GM18498 (cell line): ENCODE measurements around the gene POLR3E.

ENCODE experiments used
- ATAC-seq: cut with Tn5 transposase; IDR thresholded peaks from one replicate; pipeline ENCODE4 v1.9.1; 2021; ENCODE audit warnings: mild to moderate bottlenecking, moderate library complexity; ENCODE audit not compliant: unreplicated experiment

Gene POLR3E

GRCh38 chr16:22315979-22316378 is 18.8 kb downstream of the POLR3E start:
- ATAC-seq = no peak

DNA sequence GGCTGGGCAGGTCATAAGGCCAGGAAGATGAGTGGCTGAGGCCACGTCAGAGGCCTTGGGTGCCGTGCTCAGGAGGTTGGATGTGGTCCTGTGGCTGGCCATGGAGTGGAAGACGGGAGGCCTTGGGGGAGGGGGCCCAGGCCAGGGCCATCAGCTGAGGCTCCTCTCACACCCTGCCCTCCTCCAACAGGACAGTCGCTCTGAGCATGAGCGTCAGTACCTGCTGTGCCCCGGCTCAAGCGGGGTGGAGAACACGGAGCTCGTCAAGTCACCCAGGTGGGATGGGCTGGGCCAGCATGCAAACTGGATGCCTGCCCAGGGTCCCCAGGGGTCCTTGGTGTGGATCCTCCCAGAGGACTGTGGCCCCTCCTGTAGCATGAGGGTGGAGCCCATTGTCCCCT is 19.2 kb downstream of the POLR3E start:
- no peak for ATAC-seq

DNA sequence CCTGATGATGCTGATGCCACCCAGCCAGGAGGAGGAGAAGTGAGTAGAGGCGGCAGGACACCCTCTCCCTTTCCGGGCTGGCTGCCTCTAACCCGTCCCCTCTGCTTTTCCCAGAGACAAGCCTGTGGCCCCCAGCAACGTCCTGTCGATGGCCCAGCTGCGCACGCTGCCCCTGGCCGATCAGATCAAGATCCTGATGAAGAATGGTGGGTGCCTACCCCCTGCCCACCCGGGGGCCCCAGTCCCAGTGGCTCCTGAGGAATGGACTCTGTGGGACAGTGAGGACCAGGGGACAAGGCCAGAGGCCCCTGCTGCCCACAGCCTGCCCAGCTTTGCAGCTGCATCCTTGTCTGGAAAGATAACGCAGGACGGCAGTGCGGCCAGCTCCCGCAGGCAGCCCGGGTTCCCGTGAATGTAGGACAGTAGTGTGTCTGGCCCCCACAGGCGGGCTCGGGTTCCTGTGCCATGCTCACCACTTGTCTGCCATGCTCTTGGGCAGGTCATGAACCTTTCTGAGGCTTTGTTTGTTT is 19.9 kb downstream of the POLR3E start:
- no peak for ATAC-seq

DNA sequence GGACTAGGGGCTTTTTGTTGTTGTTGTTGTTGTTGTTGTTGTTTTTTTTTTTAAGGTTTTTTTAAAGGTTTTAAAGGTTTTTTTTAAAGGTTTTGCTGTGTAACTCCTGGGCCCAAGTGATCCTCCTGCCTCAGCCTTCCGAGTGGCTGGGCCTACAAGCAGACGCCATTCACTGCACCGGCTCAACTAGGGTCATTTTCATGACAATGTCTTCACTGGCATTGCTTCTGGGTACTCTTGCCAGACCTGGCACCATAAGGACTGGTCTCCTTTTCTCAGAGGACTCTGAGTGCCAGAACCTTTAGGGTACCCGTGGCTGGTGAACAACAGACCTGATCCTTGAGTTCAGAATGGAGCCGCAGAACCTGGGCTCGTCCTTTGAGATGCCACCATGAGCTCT is 20.4 kb downstream of the POLR3E start:
- ATAC-seq = no peak

- ATAC-seq = no peak
Measured at GRCh38 chr16:22318690-22319358, 21.6 kb downstream of the POLR3E start.

DNA sequence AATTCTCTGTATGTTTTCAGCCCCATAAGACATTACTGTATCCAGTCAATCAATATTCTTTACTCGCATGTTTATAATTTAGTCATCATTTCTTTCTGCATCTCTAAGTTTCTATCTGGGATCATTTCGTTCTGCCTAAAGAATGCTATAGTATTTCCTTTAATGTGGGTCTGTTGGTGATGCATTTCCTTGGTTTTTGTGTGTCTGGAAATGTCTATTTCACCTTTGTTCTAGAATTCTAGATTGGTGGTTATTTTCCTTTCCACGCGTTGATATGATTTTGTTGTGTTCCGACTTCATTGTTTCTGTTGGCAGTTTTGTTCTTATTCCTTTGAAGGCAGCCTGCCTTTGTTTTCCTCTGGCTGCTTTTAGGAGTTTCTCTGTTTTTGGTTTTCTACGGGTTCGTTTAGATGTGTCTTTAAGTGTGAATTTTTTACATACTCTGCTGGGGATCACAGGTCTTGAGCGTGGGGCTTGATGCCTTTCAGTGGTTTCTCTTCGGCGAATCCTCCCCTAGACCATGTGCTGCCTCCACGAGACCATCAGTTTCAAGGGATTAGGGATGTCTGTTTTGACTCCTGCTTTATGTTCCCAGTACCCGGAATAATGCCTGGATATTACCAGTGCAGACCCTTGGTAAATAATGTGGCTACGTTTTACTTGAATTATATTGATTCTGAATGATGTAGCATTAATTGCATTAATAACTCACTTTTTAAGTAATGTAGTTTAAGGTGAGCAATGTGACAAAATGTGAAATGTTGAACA is 23.5 kb downstream of the POLR3E start:
- ATAC-seq = no peak

DNA sequence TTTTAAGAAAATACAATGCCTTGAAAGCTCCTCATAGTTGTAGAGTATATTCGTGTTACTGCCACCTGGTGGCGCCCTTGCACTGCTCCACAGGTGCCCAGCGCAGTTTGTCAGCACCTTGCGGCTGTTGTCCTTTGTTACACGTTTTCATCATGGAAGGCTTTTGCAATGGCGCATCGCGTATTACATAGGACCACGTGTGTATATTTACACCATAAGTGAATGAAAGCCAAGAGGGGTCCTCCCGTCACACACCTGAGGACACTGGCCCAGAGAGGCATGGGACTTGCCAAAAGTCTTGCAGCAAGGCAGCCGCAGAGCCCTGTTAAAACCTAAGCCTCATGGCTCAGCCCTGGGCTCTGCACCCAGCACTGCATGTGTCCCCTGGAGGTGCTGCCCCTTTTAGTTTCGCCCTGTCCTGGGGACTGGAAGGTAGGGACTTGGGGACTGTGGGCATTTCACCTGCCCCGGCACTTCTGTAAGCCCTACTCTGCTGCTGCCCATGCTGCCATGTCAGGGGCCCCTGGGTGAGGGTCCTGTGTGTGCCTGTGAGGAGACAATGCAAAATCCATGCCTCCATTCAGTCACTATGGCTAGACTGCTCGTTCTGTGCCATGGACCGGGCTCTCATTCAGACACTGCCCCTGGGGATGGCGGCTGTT is 24.3 kb downstream of the POLR3E start:
- no peak for ATAC-seq

GRCh38 chr16:22322021-22322471 is 24.8 kb downstream of the POLR3E start:
- ATAC-seq = no peak

DNA sequence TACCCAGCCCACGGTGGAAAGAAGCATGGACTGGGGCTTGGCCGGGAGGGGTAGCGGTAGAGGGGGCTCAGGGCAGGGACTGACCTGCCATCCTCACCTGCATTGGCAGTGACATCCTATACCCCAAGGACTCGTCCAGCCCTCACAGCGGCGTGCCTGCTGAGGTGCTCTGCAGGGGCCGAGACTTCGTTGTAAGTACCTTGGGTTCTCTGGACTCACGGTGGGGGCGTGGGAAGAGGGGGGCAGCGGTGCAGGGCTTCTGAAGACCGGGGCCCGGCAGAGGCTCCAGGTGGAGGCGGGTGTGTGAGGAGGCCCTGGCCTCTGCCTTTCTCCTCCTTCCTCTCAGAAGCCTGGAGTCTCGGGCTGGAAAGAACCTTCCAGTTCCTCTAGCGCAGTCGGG is 25.5 kb downstream of the POLR3E start:
- no peak for ATAC-seq

- ATAC-seq = no peak
Measured at GRCh38 chr16:22323173-22323958, 26.2 kb downstream of the POLR3E start.

GRCh38 chr16:22323959-22324786 is 27.0 kb downstream of the POLR3E start:
- no peak for ATAC-seq

- ATAC-seq = no peak
Measured at GRCh38 chr16:22324787-22325597, 27.8 kb downstream of the POLR3E start.

- ATAC-seq = no peak
Measured at GRCh38 chr16:22325598-22326368, 28.6 kb downstream of the POLR3E start.

- ATAC-seq = no peak
Measured at GRCh38 chr16:22326369-22326652, 29.1 kb downstream of the POLR3E start.

DNA sequence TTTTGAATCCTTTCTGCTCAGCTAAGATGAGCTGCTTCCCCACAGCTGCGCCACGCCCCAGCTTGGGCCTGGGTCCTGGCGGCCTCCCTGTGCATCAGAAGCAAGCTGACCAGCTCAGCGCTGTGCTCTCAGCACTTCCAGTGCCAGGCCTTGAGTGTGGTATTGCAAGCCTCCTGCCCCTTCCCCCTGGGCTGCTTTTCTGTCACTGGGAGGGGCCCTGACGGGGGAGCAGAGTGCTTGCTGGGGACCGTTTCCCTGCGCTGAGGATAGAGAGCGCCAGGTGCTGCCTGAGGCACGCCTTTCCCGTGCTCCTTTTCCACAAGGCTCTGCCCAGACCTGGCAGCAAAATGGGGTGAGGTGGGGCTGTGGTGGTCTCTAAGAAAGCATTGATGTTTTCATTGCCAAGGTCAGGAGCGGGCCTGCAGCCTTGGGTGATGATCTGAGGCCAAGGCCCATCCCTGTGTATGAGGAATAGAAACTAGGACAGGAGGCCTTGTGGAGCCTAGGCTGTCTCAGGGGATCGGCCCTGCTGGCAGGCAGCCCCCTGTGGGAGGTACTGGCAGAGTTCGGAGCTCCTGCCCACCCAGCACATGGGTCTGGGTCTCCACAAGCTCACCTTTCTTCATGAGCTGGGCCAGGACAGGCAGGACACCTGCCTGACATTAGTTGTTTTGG is 29.7 kb downstream of the POLR3E start:
- no peak for ATAC-seq

DNA sequence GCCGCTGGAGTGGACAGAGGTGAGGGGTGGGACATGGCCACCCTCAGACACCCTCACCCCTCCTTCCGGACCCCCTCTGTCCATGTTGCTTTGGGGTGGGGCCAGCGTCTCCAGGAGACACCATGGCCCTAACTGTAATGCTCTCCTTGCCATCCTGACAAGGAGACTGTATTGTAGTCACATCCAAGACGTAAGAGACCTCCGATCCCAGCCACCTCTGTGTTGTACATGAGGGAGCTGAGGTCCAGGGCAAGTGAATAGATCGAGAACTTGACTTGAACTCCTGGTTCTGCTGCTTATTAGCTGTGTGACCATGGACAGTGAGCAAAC is 30.2 kb downstream of the POLR3E start:
- no peak for ATAC-seq

DNA sequence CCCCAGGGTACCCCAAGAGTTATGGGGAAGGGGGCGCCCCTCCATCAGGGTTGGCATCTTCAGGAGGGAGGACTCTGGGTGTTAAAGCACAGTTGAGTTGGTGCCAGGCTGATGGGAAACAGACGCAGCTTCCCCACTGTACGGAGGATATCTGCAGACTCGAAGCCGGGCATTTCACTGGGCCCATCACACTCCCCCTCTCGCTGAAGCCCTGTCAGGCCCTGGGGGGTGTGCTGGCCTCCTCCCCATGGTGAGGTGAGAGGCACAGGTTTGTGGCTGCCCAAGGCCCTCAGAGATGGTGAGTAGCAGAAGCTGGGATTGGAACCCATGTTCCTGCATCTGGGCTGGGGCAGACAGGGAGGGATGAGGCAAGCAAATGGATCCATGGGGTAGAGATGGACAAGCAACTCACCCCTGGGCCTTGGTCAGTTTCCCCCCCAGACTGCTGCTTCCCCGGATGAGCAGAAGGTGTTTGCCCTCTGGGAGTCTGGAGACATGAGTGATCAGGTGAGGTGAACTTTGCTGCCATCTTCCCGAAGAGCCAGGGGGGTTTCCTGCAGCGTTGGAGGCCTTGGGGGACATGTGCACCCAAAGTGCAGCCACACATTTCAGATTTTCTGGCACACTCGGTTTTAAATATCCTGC is 31.0 kb downstream of the POLR3E start:
- ATAC-seq = no peak

GRCh38 chr16:22329199-22329695 is 32.0 kb downstream of the POLR3E start:
- no peak for ATAC-seq
